Lung (tissue), 16 donors: Measurements from ENCODE around the gene OCIAD2. TPM values are rescaled to one million over a fixed set of nuclear protein-coding genes. Genes with fewer than 3 reads are reported as not detected.

Experiments
- ATAC-seq: fragments of 200-7000 bp; cut with Tn5 transposase; one replicate; pipeline ENCODE4 v1.9.1; 2020; ENCODE audit warnings: moderate number of reproducible peaks; ENCODE audit not compliant: insufficient read depth, low FRiP score
- DNase-seq, 3 donors: peaks; one replicate each; pipeline ENCODE4 v3.0.0-alpha.2; 2013 to 2017
- H3K27ac ChIP-seq, 2 donors: one replicate each; pipeline ENCODE4 v1.5.1; 2013; ENCODE audit warnings: mild to moderate bottlenecking in 2 of 2, moderate library complexity in 2 of 2, control low read depth in 1 of 2, inconsistent platforms in 1 of 2, low read depth in 1 of 2, low read length in 1 of 2
- H3K27me3 ChIP-seq, 3 donors: one replicate each; pipeline ENCODE4 v1.5.1; 2013; ENCODE audit warnings: low read length in 2 of 3; ENCODE audit not compliant: control insufficient read depth in 3 of 3, insufficient read depth in 3 of 3
- H3K36me3 ChIP-seq, 4 donors: one replicate each; pipeline ENCODE4 v1.5.1; 2013; ENCODE audit warnings: low read length in 4 of 4, mild to moderate bottlenecking in 1 of 4, moderate library complexity in 1 of 4; ENCODE audit not compliant: control insufficient read depth in 4 of 4, insufficient read depth in 4 of 4
- H3K4me1 ChIP-seq, 5 donors: one replicate each; pipeline ENCODE4 v1.5.1; 2013; ENCODE audit warnings: low read length in 5 of 5, mild to moderate bottlenecking in 2 of 5, moderate library complexity in 1 of 5; ENCODE audit not compliant: control insufficient read depth in 5 of 5, insufficient read depth in 5 of 5
- H3K4me3 ChIP-seq: one replicate; pipeline ENCODE4 v1.5.1; 2013; ENCODE audit warnings: mild to moderate bottlenecking, control low read depth, moderate library complexity
- H3K9ac ChIP-seq, 2 donors: one replicate each; pipeline ENCODE4 v1.5.1; 2013; ENCODE audit warnings: low read length in 2 of 2, control low read depth in 1 of 2; ENCODE audit not compliant: insufficient read depth in 1 of 2
- H3K9me3 ChIP-seq, 4 donors: one replicate each; pipeline ENCODE4 v1.5.1; 2013; ENCODE audit warnings: low read length in 3 of 4, mild to moderate bottlenecking in 1 of 4, moderate library complexity in 1 of 4; ENCODE audit not compliant: control insufficient read depth in 4 of 4, insufficient read depth in 3 of 4
- WGBS, 2 donors: extraction: QIAGEN DNeasy Blood & Tissue Kit; methylation state at CpG; one replicate each; pipeline ENCODE4 v1.1.7; 2013; 5-methylcytosine and 5-hydroxymethylcytosine counted together
- long read RNA-seq, 5 donors: transcript quantifications; one replicate each; lab custom pipeline, GENCODE V29; 2026
- polyA plus RNA-seq, 2 donors: library from polyadenylated mRNA; stranded (reverse); fragments of 200-250 nt; gene quantifications; one replicate each; pipeline ENCODE4 v1.2.1, GENCODE V29; 2013
- total RNA-seq, 2 donors: library from RNA; depleted of rRNA in 1 of 2; stranded (reverse); fragments of >200 nt in 1 of 2; gene quantifications; one replicate each; pipeline ENCODE4 v1.2.1, GENCODE V29; 2014 to 2021
- TF ChIP-seq, protein P1 (sequence below): IDR thresholded peaks from 2 replicates; pipeline ENCODE4 v1.5.1; 2012; ENCODE audit warnings: mild to moderate bottlenecking; ENCODE audit errors: control extremely low read depth, extremely low read depth
- donor health status: control.
- donor health status: control.
- donor health status: Bipolar disorder and iron deficiency.
- donor health status: healthy.
- donor health status: DM: yes; HTN: yes; CAD: no.

Gene OCIAD2, protein sequence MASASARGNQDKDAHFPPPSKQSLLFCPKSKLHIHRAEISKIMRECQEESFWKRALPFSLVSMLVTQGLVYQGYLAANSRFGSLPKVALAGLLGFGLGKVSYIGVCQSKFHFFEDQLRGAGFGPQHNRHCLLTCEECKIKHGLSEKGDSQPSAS
- total RNA-seq = 10 to 100 TPM; 13.1 to 35.8 TPM
- polyA plus RNA-seq = 10 to 100 TPM; 36.1 to 56.3 TPM
- long read RNA-seq, donor 1, transcript OCIAD2-205 (7 exons, 1,163 nt) = major isoform, 49 of 54 reads
- long read RNA-seq, donor 1, partial matches to known transcripts = 0 of 54 reads
- long read RNA-seq, donor 1, other reads (novel, unspliced or antisense) = 0 of 54 reads
- long read RNA-seq, donor 2, transcript OCIAD2-205 (7 exons, 1,163 nt) = major isoform, 30 of 38 reads
- long read RNA-seq, donor 2, partial matches to known transcripts = 5 of 38 reads
- long read RNA-seq, donor 2, other reads (novel, unspliced or antisense) = 0 of 38 reads
- long read RNA-seq, donor 3, transcript OCIAD2-205 (7 exons, 1,163 nt) = major isoform, 25 of 29 reads
- long read RNA-seq, donor 3, partial matches to known transcripts = 0 of 29 reads
- long read RNA-seq, donor 3, other reads (novel, unspliced or antisense) = 0 of 29 reads
- long read RNA-seq, donor 4, transcript OCIAD2-205 (7 exons, 1,163 nt) = major isoform, 22 of 25 reads
- long read RNA-seq, donor 4, partial matches to known transcripts = 0 of 25 reads
- long read RNA-seq, donor 4, other reads (novel, unspliced or antisense) = 0 of 25 reads
- long read RNA-seq, donor 5, transcript OCIAD2-205 (7 exons, 1,163 nt) = major isoform, 71 of 85 reads
- long read RNA-seq, donor 5, partial matches to known transcripts = 5 of 85 reads
- long read RNA-seq, donor 5, other reads (novel, unspliced or antisense) = 0 of 85 reads

GRCh38 chr4:48906206-48907173 is at the start of gene OCIAD2:
Gene OCIAD2, minus strand, starts transcription at chr4:48906774. Its CDS starts 2,225 bp downstream, at chr4:48904549.
- H3K27me3 ChIP-seq = no peaks in the 10 kb centered on the region
- H3K9ac ChIP-seq = peak within 1 kb of the TSS; percentile 57 to 86
- peak within 1 kb of the TSS in 1 of 2 donors; percentile 84 for H3K27ac ChIP-seq
- no peaks in the 10 kb centered on the region for H3K36me3 ChIP-seq
- peaks cover 0 to 17% (median 0%) of the 10 kb centered on the region in 5 donors for H3K4me1 ChIP-seq
- DNase-seq (peak; percentile 69 to 82 (median 80)), ATAC-seq (peak; percentile 84)
- TF ChIP-seq, protein P1, sequence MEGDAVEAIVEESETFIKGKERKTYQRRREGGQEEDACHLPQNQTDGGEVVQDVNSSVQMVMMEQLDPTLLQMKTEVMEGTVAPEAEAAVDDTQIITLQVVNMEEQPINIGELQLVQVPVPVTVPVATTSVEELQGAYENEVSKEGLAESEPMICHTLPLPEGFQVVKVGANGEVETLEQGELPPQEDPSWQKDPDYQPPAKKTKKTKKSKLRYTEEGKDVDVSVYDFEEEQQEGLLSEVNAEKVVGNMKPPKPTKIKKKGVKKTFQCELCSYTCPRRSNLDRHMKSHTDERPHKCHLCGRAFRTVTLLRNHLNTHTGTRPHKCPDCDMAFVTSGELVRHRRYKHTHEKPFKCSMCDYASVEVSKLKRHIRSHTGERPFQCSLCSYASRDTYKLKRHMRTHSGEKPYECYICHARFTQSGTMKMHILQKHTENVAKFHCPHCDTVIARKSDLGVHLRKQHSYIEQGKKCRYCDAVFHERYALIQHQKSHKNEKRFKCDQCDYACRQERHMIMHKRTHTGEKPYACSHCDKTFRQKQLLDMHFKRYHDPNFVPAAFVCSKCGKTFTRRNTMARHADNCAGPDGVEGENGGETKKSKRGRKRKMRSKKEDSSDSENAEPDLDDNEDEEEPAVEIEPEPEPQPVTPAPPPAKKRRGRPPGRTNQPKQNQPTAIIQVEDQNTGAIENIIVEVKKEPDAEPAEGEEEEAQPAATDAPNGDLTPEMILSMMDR = no peak
- H3K4me3 ChIP-seq = peak within 1 kb of the TSS; percentile 80
- WGBS, 2 donors = 7 to 8% methylated on average over 61 to 65 of the region's 65 CpGs
- H3K9me3 ChIP-seq = no peaks in the 10 kb centered on the region

DNA sequence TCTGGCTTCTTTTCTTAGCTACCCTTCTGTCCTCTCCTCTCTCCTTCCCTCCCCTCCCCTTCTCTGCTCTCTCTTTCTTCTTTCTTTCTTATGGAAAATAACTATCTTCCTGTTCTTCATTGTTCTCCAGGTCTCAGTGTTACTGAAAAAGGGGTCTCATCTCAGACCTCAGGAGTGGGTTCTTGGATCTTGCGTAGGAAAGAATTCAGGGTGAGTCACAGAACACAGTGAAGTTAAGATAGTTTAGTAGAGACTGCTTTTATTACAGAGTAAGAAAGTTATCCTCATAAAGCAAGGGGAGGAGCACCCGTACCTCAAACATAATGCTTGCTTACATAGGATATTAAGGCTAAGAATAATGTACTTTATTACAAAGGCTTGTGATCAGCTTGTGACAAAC is 47.7 kb upstream of the OCIAD2 start:
- ATAC-seq = no peak
- 90 to 95% methylated on average over 2 of the region's 2 CpGs for WGBS, 2 donors
- Histone ChIP-seq H3K27ac (no peak overlapping the region), H3K9ac (no peak overlapping the region), H3K27me3 (no peaks in the 10 kb centered on the region), H3K4me3 (no peak overlapping the region), H3K36me3 (no peaks in the 10 kb centered on the region), H3K4me1 (peaks cover 0 to 3% (median 0%) of the 10 kb centered on the region in 5 donors), H3K9me3 (no peaks in the 10 kb centered on the region)
- TF ChIP-seq, protein P1 = no peak
- no peak for DNase-seq

GRCh38 chr4:48949518-48950219 is 43.1 kb upstream of the OCIAD2 start:
- 87 to 88% methylated on average over 4 of the region's 4 CpGs for WGBS, 2 donors
- Histone ChIP-seq H3K27ac (no peak overlapping the region), H3K9ac (no peak overlapping the region), H3K36me3 (no peaks in the 10 kb centered on the region), H3K27me3 (no peaks in the 10 kb centered on the region), H3K9me3 (no peaks in the 10 kb centered on the region), H3K4me3 (no peak overlapping the region), H3K4me1 (no peaks in the 10 kb centered on the region)
- ATAC-seq (no peak), DNase-seq (no peak)
- TF ChIP-seq, protein P1 = no peak
